Measurements from ENCODE around the gene DNASE1L1.

Gene DNASE1L1

GRCh38 chrX:154383359-154384283, 25.4 kb downstream of the DNASE1L1 start:
- H3K79me2 ChIP-seq (ENCODE audit: insufficient read depth, low read length), result no peaks in the 10 kb centered on the region; the same call in 1 of the 2 replicates
- H4K20me1 ChIP-seq (ENCODE audit: insufficient read depth, low read length), result no peaks in the 10 kb centered on the region
- H2AFZ ChIP-seq (ENCODE audit: low read length), result no peak overlapping the region
- peaks cover 14% of the 10 kb centered on the region for H3K4me1 ChIP-seq (ENCODE audit: insufficient read depth, low read length, severe bottlenecking)
- peaks cover 8% of the 10 kb centered on the region for H3K36me3 ChIP-seq (ENCODE audit: insufficient read depth, low read length)
- no peaks in the 10 kb centered on the region for H3K27me3 ChIP-seq (ENCODE audit: insufficient read depth, low read length)
- no peak for TF ChIP-seq EZH2 (IDR thresholded peaks at IDR 0.05; ENCODE audit: borderline replicate concordance, low read length)
- TF ChIP-seq, protein P1, sequence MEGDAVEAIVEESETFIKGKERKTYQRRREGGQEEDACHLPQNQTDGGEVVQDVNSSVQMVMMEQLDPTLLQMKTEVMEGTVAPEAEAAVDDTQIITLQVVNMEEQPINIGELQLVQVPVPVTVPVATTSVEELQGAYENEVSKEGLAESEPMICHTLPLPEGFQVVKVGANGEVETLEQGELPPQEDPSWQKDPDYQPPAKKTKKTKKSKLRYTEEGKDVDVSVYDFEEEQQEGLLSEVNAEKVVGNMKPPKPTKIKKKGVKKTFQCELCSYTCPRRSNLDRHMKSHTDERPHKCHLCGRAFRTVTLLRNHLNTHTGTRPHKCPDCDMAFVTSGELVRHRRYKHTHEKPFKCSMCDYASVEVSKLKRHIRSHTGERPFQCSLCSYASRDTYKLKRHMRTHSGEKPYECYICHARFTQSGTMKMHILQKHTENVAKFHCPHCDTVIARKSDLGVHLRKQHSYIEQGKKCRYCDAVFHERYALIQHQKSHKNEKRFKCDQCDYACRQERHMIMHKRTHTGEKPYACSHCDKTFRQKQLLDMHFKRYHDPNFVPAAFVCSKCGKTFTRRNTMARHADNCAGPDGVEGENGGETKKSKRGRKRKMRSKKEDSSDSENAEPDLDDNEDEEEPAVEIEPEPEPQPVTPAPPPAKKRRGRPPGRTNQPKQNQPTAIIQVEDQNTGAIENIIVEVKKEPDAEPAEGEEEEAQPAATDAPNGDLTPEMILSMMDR (IDR thresholded peaks at IDR 0.05; ENCODE audit: low read length), result no peak
- H3K9ac ChIP-seq (ENCODE audit: low read length), result no peak overlapping the region
- no peaks in the 10 kb centered on the region for H3F3A ChIP-seq (ENCODE audit: insufficient read depth, low read length)
- H3K27ac ChIP-seq (ENCODE audit: low read depth, low read length, poor library complexity, severe bottlenecking), result no peak overlapping the region
- no peak overlapping the region for H3K4me3 ChIP-seq (ENCODE audit: low read depth, low read length, poor library complexity, severe bottlenecking)
- H3K9me2 ChIP-seq (ENCODE audit: low read depth, low read length), result no peaks in the 10 kb centered on the region
- H3K4me2 ChIP-seq (ENCODE audit: low read length), result no peak overlapping the region
- no peaks in the 10 kb centered on the region for H3K9me3 ChIP-seq (ENCODE audit: low read length)

DNA sequence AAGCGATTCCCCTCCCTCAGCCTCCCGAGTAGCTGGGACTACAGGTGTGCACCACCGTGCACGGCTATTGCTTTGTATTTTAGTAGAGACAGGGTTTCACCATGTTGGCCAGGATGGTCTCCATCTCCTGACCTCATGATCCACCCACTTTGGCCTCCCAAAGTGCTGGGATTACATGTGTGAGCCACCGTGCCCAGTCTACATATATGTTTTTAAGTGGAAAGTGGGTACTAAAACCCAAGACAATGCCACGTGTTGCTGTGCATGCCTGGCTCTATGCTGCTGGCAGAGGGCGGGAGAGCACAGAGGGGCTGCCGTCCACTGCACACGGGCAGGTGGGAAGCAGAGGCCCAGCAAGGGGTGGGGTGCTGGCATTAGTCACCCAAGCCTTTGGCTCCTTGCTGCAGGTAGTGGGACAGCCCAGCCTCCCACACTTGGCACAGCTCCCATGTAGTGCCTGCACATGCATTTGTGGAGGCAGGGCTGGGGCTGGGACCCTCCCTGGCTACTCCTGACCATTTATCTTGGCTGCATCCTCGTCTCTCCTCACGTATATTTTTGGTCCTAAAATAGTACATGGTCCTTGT, 26.5 kb downstream of the DNASE1L1 start:
- no peak overlapping the region for H3K4me3 ChIP-seq (ENCODE audit: low read depth, low read length, poor library complexity, severe bottlenecking)
- no peak overlapping the region for H3K27ac ChIP-seq (ENCODE audit: low read depth, low read length, poor library complexity, severe bottlenecking)
- H3F3A ChIP-seq (ENCODE audit: insufficient read depth, low read length), result no peaks in the 10 kb centered on the region
- peaks cover 22% of the 10 kb centered on the region for H3K4me1 ChIP-seq (ENCODE audit: insufficient read depth, low read length, severe bottlenecking)
- no peaks in the 10 kb centered on the region for H3K9me2 ChIP-seq (ENCODE audit: low read depth, low read length)
- no peak overlapping the region for H3K4me2 ChIP-seq (ENCODE audit: low read length)
- H3K79me2 ChIP-seq (ENCODE audit: insufficient read depth, low read length), result no peaks in the 10 kb centered on the region; the same call in 1 of the 2 replicates
- H4K20me1 ChIP-seq (ENCODE audit: insufficient read depth, low read length), result no peaks in the 10 kb centered on the region
- H3K9ac ChIP-seq (ENCODE audit: low read length), result no peak overlapping the region
- no peaks in the 10 kb centered on the region for H3K9me3 ChIP-seq (ENCODE audit: low read length)
- H2AFZ ChIP-seq (ENCODE audit: low read length), result no peak overlapping the region
- peaks cover 8% of the 10 kb centered on the region for H3K36me3 ChIP-seq (ENCODE audit: insufficient read depth, low read length)
- TF ChIP-seq, protein P1 (IDR thresholded peaks at IDR 0.05; ENCODE audit: low read length), result no peak
- TF ChIP-seq EZH2 (IDR thresholded peaks at IDR 0.05; ENCODE audit: borderline replicate concordance, low read length), result no peak
- no peaks in the 10 kb centered on the region for H3K27me3 ChIP-seq (ENCODE audit: insufficient read depth, low read length)

DNA sequence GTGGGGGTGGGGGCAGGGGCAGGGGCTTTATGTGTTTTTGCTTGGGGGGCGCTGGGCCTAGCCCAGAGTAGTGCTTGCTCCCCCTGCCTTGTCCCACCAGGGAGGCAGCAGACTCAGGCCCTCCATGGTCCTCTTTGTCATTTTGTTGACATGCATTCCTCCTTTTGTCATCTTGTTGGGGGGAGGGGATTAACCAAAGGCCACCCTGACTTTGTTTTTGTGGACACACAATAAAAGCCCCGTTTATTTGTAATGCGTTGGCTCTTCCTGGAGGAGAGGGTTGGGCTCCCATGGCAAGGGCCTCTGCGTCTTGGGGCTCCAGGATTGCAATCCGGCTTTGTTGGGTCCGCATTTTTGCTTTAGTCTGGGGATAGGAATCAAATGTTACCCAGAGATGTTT, 27.8 kb downstream of the DNASE1L1 start:
- Histone ChIP-seq H3K4me3 (ENCODE audit: low read depth, low read length, poor library complexity, severe bottlenecking) (no peak overlapping the region), H3K9me3 (ENCODE audit: low read length) (no peaks in the 10 kb centered on the region), H3K36me3 (ENCODE audit: insufficient read depth, low read length) (peaks cover 8% of the 10 kb centered on the region), H3K4me1 (ENCODE audit: insufficient read depth, low read length, severe bottlenecking) (peaks cover 25% of the 10 kb centered on the region), H3K27me3 (ENCODE audit: insufficient read depth, low read length) (no peaks in the 10 kb centered on the region), H3K27ac (ENCODE audit: low read depth, low read length, poor library complexity, severe bottlenecking) (no peak overlapping the region), H3K79me2 (ENCODE audit: insufficient read depth, low read length) (no peaks in the 10 kb centered on the region; the same call in 1 of the 2 replicates), H2AFZ (ENCODE audit: low read length) (no peak overlapping the region), H3F3A (ENCODE audit: insufficient read depth, low read length) (no peaks in the 10 kb centered on the region), H3K4me2 (ENCODE audit: low read length) (no peak overlapping the region), H3K9me2 (ENCODE audit: low read depth, low read length) (no peaks in the 10 kb centered on the region), H4K20me1 (ENCODE audit: insufficient read depth, low read length) (no peaks in the 10 kb centered on the region), H3K9ac (ENCODE audit: low read length) (no peak overlapping the region)
- TF ChIP-seq, protein P1 (IDR thresholded peaks at IDR 0.05; ENCODE audit: low read length), result no peak
- no peak for TF ChIP-seq EZH2 (IDR thresholded peaks at IDR 0.05; ENCODE audit: borderline replicate concordance, low read length)

Measured in OCI-LY1 (cell line).